CD8-positive, alpha-beta memory T cell (primary cell): ENCODE measurements around the gene CARD10. TPM values are rescaled to one million over a fixed set of nuclear protein-coding genes. Genes with fewer than 3 reads are reported as not detected.
"Not testable (repeated sequence)": the region's sequence is repeated elsewhere in the genome, so short reads cannot be mapped to it uniquely, and the experiment has no call there.

Source experiments
- CTCF ChIA-PET: fragments of 350-600 bp; sonication (Branson Sonifier 250); formaldehyde crosslinking; loops from one replicate; lab custom pipeline; 2021; ENCODE audit warnings: antibody characterized with exemption; lab: Charles Lee
- POLR2A ChIA-PET: fragments of 350-600 bp; sonication (Branson Sonifier 250); formaldehyde crosslinking; loops from one replicate; lab custom pipeline; 2021; ENCODE audit warnings: antibody characterized with exemption; lab: Charles Lee
- DNase-seq, 5 donors: peaks; one replicate each; pipeline versions ENCODE4 v3.0.0 to v3.0.0-alpha.2; 2020 to 2022; ENCODE audit warnings: mixed read lengths in 1 of 5
- H3K27ac ChIP-seq: one replicate; pipeline ENCODE4 v1.7.0; 2013; ENCODE audit warnings: low read depth, mild to moderate bottlenecking, low read length, moderate library complexity
- H3K27me3 ChIP-seq: 2 replicates; pipeline ENCODE4 v1.7.0; 2013; ENCODE audit warnings: low read length, mild to moderate bottlenecking; ENCODE audit not compliant: insufficient read depth, poor library complexity, severe bottlenecking
- H3K36me3 ChIP-seq: 2 replicates; pipeline ENCODE4 v1.7.0; 2013; ENCODE audit warnings: mild to moderate bottlenecking, low read length, moderate library complexity; ENCODE audit not compliant: insufficient read depth
- H3K4me1 ChIP-seq: 2 replicates; pipeline ENCODE4 v1.7.0; 2013; ENCODE audit warnings: mild to moderate bottlenecking, low read length, moderate library complexity; ENCODE audit not compliant: insufficient read depth
- H3K4me3 ChIP-seq: 2 replicates; pipeline ENCODE4 v1.7.0; 2013; ENCODE audit warnings: mild to moderate bottlenecking, low read length
- H3K9me3 ChIP-seq: 2 replicates; pipeline ENCODE4 v1.7.0; 2013; ENCODE audit warnings: mild to moderate bottlenecking, low read length
- H3K27ac Mint-ChIP-seq, 8 donors: one replicate each; pipeline ENCODE4 v1.8.0; 2020 to 2021; ENCODE audit warnings: mixed read lengths in 8 of 8, mild to moderate bottlenecking in 6 of 8, inconsistent platforms in 3 of 8, moderate library complexity in 3 of 8
- H3K27me3 Mint-ChIP-seq, 2 donors: one replicate each; pipeline ENCODE4 v1.8.0; 2020 to 2021; ENCODE audit warnings: mixed read lengths in 2 of 2, mild to moderate bottlenecking in 1 of 2, moderate library complexity in 1 of 2
- H3K36me3 Mint-ChIP-seq, 3 donors: one replicate each; pipeline ENCODE4 v1.8.0; 2020 to 2021; ENCODE audit warnings: mixed read lengths in 3 of 3, inconsistent platforms in 1 of 3, mild to moderate bottlenecking in 1 of 3
- H3K4me1 Mint-ChIP-seq, 3 donors: one replicate each; pipeline ENCODE4 v1.8.0; 2020 to 2021; ENCODE audit warnings: mixed read lengths in 3 of 3, inconsistent platforms in 1 of 3, mild to moderate bottlenecking in 1 of 3
- H3K4me3 Mint-ChIP-seq, 7 donors: one replicate each; pipeline ENCODE4 v1.8.0; 2020 to 2021; ENCODE audit warnings: mixed read lengths in 7 of 7, mild to moderate bottlenecking in 6 of 7, moderate library complexity in 4 of 7, inconsistent platforms in 2 of 7
- H3K9me3 Mint-ChIP-seq, 5 donors: one replicate each; pipeline ENCODE4 v1.8.0; 2020 to 2022; ENCODE audit warnings: mixed read lengths in 5 of 5, mild to moderate bottlenecking in 3 of 5, moderate library complexity in 2 of 5, inconsistent platforms in 1 of 5
- polyA plus RNA-seq: library from polyadenylated mRNA; unstranded; fragments of 300-500 nt; fragmentation: Illumina TruSeq; gene quantifications from one replicate; pipeline ENCODE4 v1.2.3, GENCODE V29; 2021
- total RNA-seq, 2 experiments: library from RNA; stranded (reverse); gene quantifications; one replicate each; pipeline ENCODE4 v1.2.3, GENCODE V29; 2021

CARD10 gene
- total and polyA plus RNA-seq, 3 experiments from 2014 or later = 0.29 to 1.0 (median 0.31) TPM

GRCh38 chr22:37470087-37470445 is 49.1 kb downstream of the CARD10 start:
- H3K36me3 Mint-ChIP-seq = peaks cover 8 to 87% (median 17%) of the 10 kb centered on the region in 3 donors

GRCh38 chr22:37469416-37470086 is 49.7 kb downstream of the CARD10 start:
- POLR2A ChIA-PET = no interaction called here
- no peak for DNase-seq
- Mint-ChIP-seq H3K4me3 (no peak overlapping the region), H3K27ac (peak overlapping the region in 1 of 8 donors; percentile 72), H3K4me1 (peaks cover 12 to 20% (median 18%) of the 10 kb centered on the region in 3 donors), H3K27me3 (no peaks in the 10 kb centered on the region), H3K9me3 (no peaks in the 10 kb centered on the region), H3K36me3 (peaks cover 8 to 83% (median 17%) of the 10 kb centered on the region in 3 donors)
- Histone ChIP-seq H3K27me3 (no peaks in the 10 kb centered on the region), H3K9me3 (no peaks in the 10 kb centered on the region), H3K27ac (no peak overlapping the region), H3K4me3 (no peak overlapping the region), H3K4me1 (no peaks in the 10 kb centered on the region), H3K36me3 (peaks cover 15% of the 10 kb centered on the region)
- CTCF ChIA-PET = interaction anchor here (0.7 to 1.9 kb wide), 2 partner anchors 21 to 97 kb away, joined by 3 to 5 read pairs; no protein-coding TSS in a partner anchor

More at GRCh38 chr22:37470087-37470445, 49.1 kb downstream of the CARD10 start:
- Mint-ChIP-seq H3K27me3 (no peaks in the 10 kb centered on the region), H3K9me3 (no peaks in the 10 kb centered on the region), H3K4me1 (peaks cover 13 to 20% (median 17%) of the 10 kb centered on the region in 3 donors), H3K4me3 (no peak overlapping the region), H3K27ac (peak overlapping the region in 4 of 8 donors; percentile 38 to 72 (median 66))
- DNase-seq = no peak
- H3K4me1 ChIP-seq = no peaks in the 10 kb centered on the region
- H3K27ac ChIP-seq = no peak overlapping the region
- no peaks in the 10 kb centered on the region for H3K9me3 ChIP-seq
- CTCF ChIA-PET = interaction anchor here (1.9 kb wide), 1 partner anchor 97 kb away, joined by 5 read pairs; no protein-coding TSS in a partner anchor
- POLR2A ChIA-PET = interaction anchor here (0.6 kb wide), 1 partner anchor 9 kb away, joined by 5 read pairs; no protein-coding TSS in a partner anchor
- H3K27me3 ChIP-seq = no peaks in the 10 kb centered on the region
- no peak overlapping the region for H3K4me3 ChIP-seq
- peaks cover 15% of the 10 kb centered on the region for H3K36me3 ChIP-seq

GRCh38 chr22:37468201-37468695 is 51.0 kb downstream of the CARD10 start:
- Mint-ChIP-seq H3K4me1 (peaks cover 12 to 18% (median 17%) of the 10 kb centered on the region in 3 donors), H3K36me3 (peaks cover 8 to 72% (median 17%) of the 10 kb centered on the region in 3 donors), H3K27ac (peak overlapping the region in 1 of 8 donors; percentile 44)
- H3K27me3 ChIP-seq, H3K27me3 Mint-ChIP-seq, H3K9me3 ChIP-seq, H3K4me3 Mint-ChIP-seq, H3K4me1 ChIP-seq, H3K27ac ChIP-seq, H3K4me3 ChIP-seq, CTCF ChIA-PET, H3K9me3 Mint-ChIP-seq, DNase-seq: not testable (repeated sequence)
- POLR2A ChIA-PET = interaction anchor here (0.7 kb wide), 1 partner anchor 1347 kb away, joined by 3 read pairs; no protein-coding TSS in a partner anchor
- H3K36me3 ChIP-seq = peaks cover 15% of the 10 kb centered on the region

GRCh38 chr22:37467391-37467955 is 51.7 kb downstream of the CARD10 start:
- Histone ChIP-seq H3K4me1 (no peaks in the 10 kb centered on the region), H3K36me3 (peaks cover 15% of the 10 kb centered on the region), H3K27ac (no peak overlapping the region), H3K27me3 (no peaks in the 10 kb centered on the region), H3K4me3 (no peak overlapping the region), H3K9me3 (no peaks in the 10 kb centered on the region)
- H3K4me1 Mint-ChIP-seq = peaks cover 13 to 20% (median 18%) of the 10 kb centered on the region in 3 donors
- no peak overlapping the region for H3K4me3 Mint-ChIP-seq
- no peaks in the 10 kb centered on the region for H3K27me3 Mint-ChIP-seq
- POLR2A ChIA-PET = no interaction called here
- H3K27ac Mint-ChIP-seq = no peak overlapping the region
- CTCF ChIA-PET = no interaction called here
- H3K36me3 Mint-ChIP-seq = peaks cover 8 to 65% (median 17%) of the 10 kb centered on the region in 3 donors
- H3K9me3 Mint-ChIP-seq = no peaks in the 10 kb centered on the region
- no peak for DNase-seq

GRCh38 chr22:37464181-37464580 is 55.0 kb downstream of the CARD10 start:
- no peak overlapping the region for H3K4me3 ChIP-seq
- H3K27me3 ChIP-seq = no peaks in the 10 kb centered on the region
- DNase-seq = no peak
- Mint-ChIP-seq H3K4me1 (peaks cover 10 to 18% (median 14%) of the 10 kb centered on the region in 3 donors), H3K4me3 (no peak overlapping the region), H3K27ac (peak overlapping the region in 2 of 8 donors; percentile 47 to 61), H3K36me3 (peaks cover 12 to 58% (median 17%) of the 10 kb centered on the region in 3 donors), H3K27me3 (no peaks in the 10 kb centered on the region), H3K9me3 (no peaks in the 10 kb centered on the region)
- H3K27ac ChIP-seq = no peak overlapping the region
- ChIA-PET POLR2A (interaction anchor here (0.7 kb wide), 1 partner anchor 22 kb away, joined by 7 read pairs; no protein-coding TSS in a partner anchor), CTCF (interaction anchor here (0.9 kb wide), 2 partner anchors 8 to 105 kb away, joined by 3 read pairs; no protein-coding TSS in a partner anchor)
- no peaks in the 10 kb centered on the region for H3K4me1 ChIP-seq
- peaks cover 4% of the 10 kb centered on the region for H3K36me3 ChIP-seq
- H3K9me3 ChIP-seq = no peaks in the 10 kb centered on the region

GRCh38 chr22:37462983-37463382 is 56.2 kb downstream of the CARD10 start:
- Histone ChIP-seq H3K9me3 (no peaks in the 10 kb centered on the region), H3K4me1 (no peaks in the 10 kb centered on the region), H3K27me3 (no peaks in the 10 kb centered on the region), H3K27ac (no peak overlapping the region), H3K4me3 (no peak overlapping the region), H3K36me3 (peaks cover 6% of the 10 kb centered on the region)
- Mint-ChIP-seq H3K27ac (peak overlapping the region in 1 of 8 donors; percentile 27), H3K4me1 (peaks cover 8 to 10% (median 10%) of the 10 kb centered on the region in 3 donors), H3K9me3 (no peaks in the 10 kb centered on the region), H3K27me3 (no peaks in the 10 kb centered on the region), H3K36me3 (peaks cover 7 to 58% (median 17%) of the 10 kb centered on the region in 3 donors), H3K4me3 (no peak overlapping the region)
- ChIA-PET CTCF (interaction anchor here (1.0 kb wide), 1 partner anchor 147 kb away, joined by 5 read pairs; no protein-coding TSS in a partner anchor), POLR2A (interaction anchor here (0.6 kb wide), 1 partner anchor 48 kb away, joined by 5 read pairs; no protein-coding TSS in a partner anchor)
- no peak for DNase-seq

- H3K4me1 Mint-ChIP-seq = peaks cover 7 to 13% (median 12%) of the 10 kb centered on the region in 3 donors
- ChIA-PET POLR2A (no interaction called here), CTCF (interaction anchor here (0.8 to 1.0 kb wide), 2 partner anchors 9 to 146 kb away, joined by 4 to 5 read pairs; no protein-coding TSS in a partner anchor)
- Histone ChIP-seq H3K27me3 (no peaks in the 10 kb centered on the region), H3K36me3 (peaks cover 6% of the 10 kb centered on the region), H3K9me3 (no peaks in the 10 kb centered on the region), H3K4me1 (no peaks in the 10 kb centered on the region), H3K27ac (no peak overlapping the region), H3K4me3 (no peak overlapping the region)
- DNase-seq = no peak
- H3K9me3 Mint-ChIP-seq = no peaks in the 10 kb centered on the region
- peak overlapping the region in 1 of 8 donors; percentile 46 for H3K27ac Mint-ChIP-seq
- H3K36me3 Mint-ChIP-seq = peaks cover 7 to 55% (median 17%) of the 10 kb centered on the region in 3 donors
- no peaks in the 10 kb centered on the region for H3K27me3 Mint-ChIP-seq
- no peak overlapping the region for H3K4me3 Mint-ChIP-seq
Observed at GRCh38 chr22:37462436-37462835, 56.8 kb downstream of the CARD10 start.
